BLaER1 treated with 17β-estradiol and CSF1 and Interleukin-3, amounts not matched to agents 10 nM and 100 nM (cell line): ENCODE results near the gene FLVCR2.

ENCODE experiments used
- H3K27ac ChIP-seq, 11 experiments: shearing (Covaris generic); formaldehyde crosslinking; 2 replicates each; pipeline ENCODE4 v1.8.1; 2022
- H3K27me3 ChIP-seq, 11 experiments: shearing (Covaris generic); formaldehyde crosslinking; 2 replicates each; pipeline ENCODE4 v1.8.1; 2022
- H3K36me3 ChIP-seq, 11 experiments: shearing (Covaris generic); formaldehyde crosslinking; 2 replicates each; pipeline ENCODE4 v1.8.1; 2022
- H3K4me1 ChIP-seq, 10 experiments: shearing (Covaris generic); formaldehyde crosslinking; 2 replicates each; pipeline ENCODE4 v1.8.1; 2022
- H3K4me2 ChIP-seq, 11 experiments: shearing (Covaris generic); formaldehyde crosslinking; 2 replicates each; pipeline ENCODE4 v1.8.1; 2022
- H3K4me3 ChIP-seq, 10 experiments: shearing (Covaris generic); formaldehyde crosslinking; 2 replicates each; pipeline ENCODE4 v1.8.1; 2022
- H3K9ac ChIP-seq, 11 experiments: shearing (Covaris generic); formaldehyde crosslinking; 2 replicates each; pipeline ENCODE4 v1.8.1; 2022
- H3K9me3 ChIP-seq, 11 experiments: shearing (Covaris generic); formaldehyde crosslinking; replicated peaks in 1 of 11; 2 replicates each; pipeline ENCODE4 v1.8.1; 2022
- H4K20me1 ChIP-seq, 11 experiments: shearing (Covaris generic); formaldehyde crosslinking; 2 replicates each; pipeline ENCODE4 v1.8.1; 2022
- Cebpa-rat ChIP-seq, 11 experiments: shearing (Covaris generic); IDR thresholded peaks; 2 replicates each; pipeline ENCODE4 v1.8.1; 2022

The FLVCR2 gene

DNA sequence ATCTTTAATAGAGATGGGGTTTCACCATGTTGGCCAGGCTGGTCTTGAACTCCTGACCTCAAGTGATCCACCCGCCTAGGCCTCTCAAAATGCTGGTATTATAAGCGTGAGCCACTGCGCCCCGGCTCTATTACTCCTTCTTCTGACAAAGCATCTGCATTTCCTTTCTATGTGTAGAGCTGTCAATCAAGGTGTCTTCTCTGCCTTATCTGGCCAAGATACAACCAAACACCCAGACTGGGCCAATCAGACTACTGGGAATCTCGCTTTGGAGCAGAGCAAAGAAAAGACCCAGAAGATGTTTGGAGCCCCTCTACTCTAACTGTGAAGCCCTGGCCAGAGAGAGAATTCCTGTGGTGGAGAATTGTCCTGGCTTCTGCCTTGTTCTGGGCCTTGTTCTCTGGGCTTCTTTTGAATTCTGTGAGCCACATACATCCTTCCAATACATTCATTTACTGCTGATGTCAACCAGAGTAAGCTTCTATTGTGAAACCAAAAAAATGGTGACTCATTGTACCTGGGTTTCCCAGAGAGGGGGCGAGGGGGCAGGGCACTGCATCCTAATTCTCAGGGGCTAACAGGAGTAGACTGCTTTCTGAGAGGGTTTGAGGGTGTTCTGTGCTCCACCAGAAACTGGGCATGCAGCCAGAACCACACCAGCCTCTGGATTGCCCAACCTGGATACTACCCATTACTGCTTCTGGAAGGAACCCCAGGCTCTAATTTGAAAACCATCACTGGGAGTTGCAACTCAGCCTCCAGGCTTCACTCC lies 18.8 kb upstream of the FLVCR2 start:
- Histone ChIP-seq H3K27ac (no peak overlapping the region), H3K9me3 (peaks cover 0 to 19% (median 6%) of the 10 kb centered on the region in 11 experiments; a peak in 9 of 22 replicates), H3K4me1 (peaks cover under 1 to 23% (median 16%) of the 10 kb centered on the region in 10 experiments; a peak in 17 of 20 replicates), H3K36me3 (0 out of 22 replicates have a peak, but pooled peaks cover 0 to 7% (median 0%) of the 10 kb centered on the region in 11 experiments), H3K4me3 (no peak overlapping the region), H4K20me1 (no peaks in the 10 kb centered on the region), H3K27me3 (no peaks in the 10 kb centered on the region), H3K9ac (peak overlapping the region in 1 of 11 experiments; percentile 17; a peak in 1 of 22 replicates), H3K4me2 (peak overlapping the region in 9 of 11 experiments; percentile 22 to 74 (median 51); a peak in 17 of 22 replicates)
- peak in 4 of 11 experiments; percentile 9 to 32 (median 24); a peak in 2 of 22 replicates for TF ChIP-seq Cebpa-rat (IDR thresholded peaks at IDR 0.05)

DNA sequence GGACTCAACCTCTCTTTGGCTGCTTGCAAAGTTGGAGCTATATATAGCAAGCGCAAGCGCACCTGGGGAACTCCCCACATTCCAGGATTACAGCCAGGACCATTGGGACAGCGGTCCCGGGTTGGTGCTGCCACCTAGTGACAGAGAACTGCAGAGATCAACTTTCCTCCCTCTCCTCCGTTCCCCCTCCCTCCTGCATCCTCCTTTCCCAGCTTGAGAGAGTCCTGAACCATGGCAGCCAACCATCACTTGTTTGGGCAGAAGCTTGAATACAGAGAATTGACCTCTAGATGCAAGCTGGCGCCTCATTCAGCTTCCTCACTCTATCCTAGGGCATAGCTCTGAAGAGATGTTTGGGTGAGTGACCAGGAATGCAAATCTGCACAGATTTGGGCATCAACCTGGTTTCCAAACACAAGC lies 17.4 kb upstream of the FLVCR2 start:
- Histone ChIP-seq H3K4me1 (peaks cover 7 to 32% (median 22%) of the 10 kb centered on the region in 10 experiments; a peak in 19 of 20 replicates), H3K36me3 (0 out of 22 replicates have a peak, but pooled peaks cover 0 to 7% (median 0%) of the 10 kb centered on the region in 11 experiments), H3K9me3 (peaks cover 0 to 19% (median 6%) of the 10 kb centered on the region in 11 experiments; a peak in 9 of 22 replicates), H3K4me2 (peak overlapping the region in 2 of 11 experiments; percentile 59 to 69; a peak in 3 of 22 replicates), H3K9ac (no peak overlapping the region), H3K27ac (no peak overlapping the region), H3K4me3 (no peak overlapping the region), H3K27me3 (no peaks in the 10 kb centered on the region), H4K20me1 (no peaks in the 10 kb centered on the region)
- no peak for TF ChIP-seq Cebpa-rat (IDR thresholded peaks at IDR 0.05)

- no peak overlapping the region for H3K9ac ChIP-seq
- no peak overlapping the region for H3K4me2 ChIP-seq
- TF ChIP-seq Cebpa-rat (IDR thresholded peaks at IDR 0.05), result no peak
- H3K4me3 ChIP-seq, result no peak overlapping the region
- H3K36me3 ChIP-seq, result 0 out of 22 replicates have a peak, but pooled peaks cover 0 to 4% (median 0%) of the 10 kb centered on the region in 11 experiments
- no peak overlapping the region for H3K27ac ChIP-seq
- H3K4me1 ChIP-seq, result peaks cover 7 to 35% (median 22%) of the 10 kb centered on the region in 10 experiments; a peak in 19 of 20 replicates
- no peaks in the 10 kb centered on the region for H4K20me1 ChIP-seq
- H3K27me3 ChIP-seq, result no peaks in the 10 kb centered on the region
- peaks cover 0 to 13% (median 3%) of the 10 kb centered on the region in 11 experiments; a peak in 9 of 22 replicates for H3K9me3 ChIP-seq
Observed at GRCh38 chr14:75562089-75562488, 16.3 kb upstream of the FLVCR2 start.

- TF ChIP-seq Cebpa-rat (IDR thresholded peaks at IDR 0.05), result no peak
- 0 out of 22 replicates have a peak, but pooled peaks cover 0 to under 1% (median 0%) of the 10 kb centered on the region in 11 experiments for H3K36me3 ChIP-seq
- H3K4me2 ChIP-seq, result no peak overlapping the region
- no peak overlapping the region for H3K4me3 ChIP-seq
- no peak overlapping the region for H3K9ac ChIP-seq
- H3K27me3 ChIP-seq, result no peaks in the 10 kb centered on the region
- peaks cover 7 to 35% (median 22%) of the 10 kb centered on the region in 10 experiments; a peak in 19 of 20 replicates for H3K4me1 ChIP-seq
- no peaks in the 10 kb centered on the region for H4K20me1 ChIP-seq
- peaks cover 0 to 9% (median 0%) of the 10 kb centered on the region in 11 experiments; a peak in 7 of 22 replicates for H3K9me3 ChIP-seq
- no peak overlapping the region for H3K27ac ChIP-seq
Observed at GRCh38 chr14:75562489-75562888, 15.9 kb upstream of the FLVCR2 start.

DNA sequence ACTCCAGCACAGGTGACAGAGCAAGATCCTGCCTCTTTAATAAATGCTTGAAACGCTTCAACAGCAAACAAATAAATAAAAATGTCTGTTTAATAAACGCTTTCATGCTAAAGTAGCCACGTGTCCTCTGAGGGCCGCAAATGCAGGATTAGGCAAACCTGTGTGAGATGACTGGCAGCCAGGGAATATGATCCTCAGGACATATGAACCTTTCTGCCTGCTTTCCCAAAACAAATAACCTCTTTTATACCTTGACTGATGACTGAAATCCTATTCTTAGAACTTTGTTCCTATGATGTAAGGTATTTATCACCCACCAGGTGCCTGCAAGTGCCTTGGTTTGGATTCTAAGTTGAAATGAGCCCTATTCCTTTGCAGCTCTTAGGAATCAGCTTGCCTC lies 14.5 kb upstream of the FLVCR2 start:
- no peak overlapping the region for H3K4me3 ChIP-seq
- no peak overlapping the region for H3K27ac ChIP-seq
- H3K9ac ChIP-seq, result no peak overlapping the region
- H3K4me1 ChIP-seq, result peaks cover 7 to 35% (median 22%) of the 10 kb centered on the region in 10 experiments; a peak in 19 of 20 replicates
- H3K4me2 ChIP-seq, result no peak overlapping the region
- no peaks in the 10 kb centered on the region for H3K27me3 ChIP-seq
- TF ChIP-seq Cebpa-rat (IDR thresholded peaks at IDR 0.05), result no peak
- H4K20me1 ChIP-seq, result no peaks in the 10 kb centered on the region
- no peaks in the 10 kb centered on the region for H3K36me3 ChIP-seq
- H3K9me3 ChIP-seq, result no peaks in the 10 kb centered on the region

DNA sequence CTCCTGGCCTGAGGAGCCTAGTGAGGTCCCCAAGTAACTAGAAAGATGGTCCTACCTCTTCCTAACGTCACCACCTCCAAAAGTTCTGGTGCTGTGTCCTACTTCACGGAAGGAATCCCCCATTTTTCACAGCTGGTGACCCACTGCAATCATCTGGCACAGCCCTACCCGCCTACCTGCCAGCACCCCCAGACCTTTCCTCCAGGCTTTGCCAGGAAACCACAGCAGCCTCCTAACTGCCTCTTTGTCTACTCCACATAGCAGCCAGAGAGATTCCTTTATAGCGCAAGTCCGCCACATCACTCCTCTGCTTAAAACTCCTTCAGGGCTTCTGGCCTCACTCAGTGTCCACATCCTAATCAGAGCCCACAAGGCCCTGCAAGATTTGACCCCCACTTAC lies 13.4 kb upstream of the FLVCR2 start:
- peak overlapping the region in 9 of 11 experiments; percentile 14 to 62 (median 31); a peak in 15 of 22 replicates for H3K4me2 ChIP-seq
- H4K20me1 ChIP-seq, result no peaks in the 10 kb centered on the region
- H3K4me1 ChIP-seq, result peaks cover 7 to 26% (median 14%) of the 10 kb centered on the region in 10 experiments; a peak in 19 of 20 replicates
- H3K36me3 ChIP-seq, result no peaks in the 10 kb centered on the region
- no peak overlapping the region for H3K27ac ChIP-seq
- H3K9me3 ChIP-seq, result no peaks in the 10 kb centered on the region
- no peak for TF ChIP-seq Cebpa-rat (IDR thresholded peaks at IDR 0.05)
- no peak overlapping the region for H3K9ac ChIP-seq
- H3K4me3 ChIP-seq, result no peak overlapping the region
- H3K27me3 ChIP-seq, result no peaks in the 10 kb centered on the region

GRCh38 chr14:75566321-75566720 lies 12.1 kb upstream of the FLVCR2 start:
- no peaks in the 10 kb centered on the region for H3K36me3 ChIP-seq
- H3K27me3 ChIP-seq, result no peaks in the 10 kb centered on the region
- no peak overlapping the region for H3K4me2 ChIP-seq
- no peaks in the 10 kb centered on the region for H4K20me1 ChIP-seq
- TF ChIP-seq Cebpa-rat (IDR thresholded peaks at IDR 0.05), result no peak
- no peak overlapping the region for H3K4me3 ChIP-seq
- no peak overlapping the region for H3K27ac ChIP-seq
- no peaks in the 10 kb centered on the region for H3K9me3 ChIP-seq
- H3K4me1 ChIP-seq, result peaks cover 5 to 15% (median 7%) of the 10 kb centered on the region in 10 experiments; a peak in 18 of 20 replicates
- no peak overlapping the region for H3K9ac ChIP-seq

DNA sequence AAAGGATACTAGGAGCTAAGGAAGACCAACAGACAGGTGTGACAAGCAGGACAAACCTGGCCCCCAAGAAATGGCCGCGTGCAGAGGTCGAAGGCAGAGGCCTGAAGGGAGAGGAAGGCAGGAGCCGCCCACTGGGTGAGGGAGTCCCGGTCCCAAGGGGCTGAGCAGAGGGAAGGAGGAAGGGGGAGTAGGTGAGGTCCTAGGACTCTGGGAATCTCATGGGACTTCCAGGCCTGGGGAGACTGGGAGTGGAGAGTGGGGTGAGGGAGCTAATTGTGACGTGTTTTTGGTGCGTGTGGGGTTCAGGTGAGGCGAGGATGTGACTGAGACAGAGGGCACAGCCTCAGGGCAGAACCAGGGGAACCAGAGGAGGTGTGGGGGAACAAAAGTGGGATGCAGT lies 11.7 kb upstream of the FLVCR2 start:
- Histone ChIP-seq H3K36me3 (no peaks in the 10 kb centered on the region), H3K4me3 (no peak overlapping the region), H3K4me1 (peaks cover 5 to 15% (median 7%) of the 10 kb centered on the region in 10 experiments; a peak in 18 of 20 replicates), H3K9me3 (no peaks in the 10 kb centered on the region), H3K27ac (no peak overlapping the region), H3K4me2 (no peak overlapping the region), H4K20me1 (no peaks in the 10 kb centered on the region), H3K27me3 (no peaks in the 10 kb centered on the region), H3K9ac (no peak overlapping the region)
- TF ChIP-seq Cebpa-rat (IDR thresholded peaks at IDR 0.05), result no peak

DNA sequence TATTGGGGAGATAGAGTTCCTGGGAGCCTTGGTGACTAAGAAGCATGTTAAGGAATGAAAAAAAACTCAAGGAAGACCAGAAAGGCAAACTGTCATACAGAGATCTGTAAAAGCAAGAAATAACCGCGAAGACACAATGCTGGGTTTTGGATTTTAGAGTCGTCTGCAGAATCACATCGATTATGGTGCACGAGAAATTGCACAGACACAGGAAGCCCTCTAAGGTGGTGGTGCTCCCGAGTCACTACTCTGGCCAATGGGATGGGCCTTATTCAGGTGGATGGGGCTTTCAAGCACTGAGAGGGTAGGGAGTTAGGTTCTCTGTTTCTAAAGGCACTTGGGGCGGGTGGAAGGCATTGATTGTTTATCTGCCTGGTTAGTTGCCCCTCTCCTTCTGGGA lies 10.3 kb upstream of the FLVCR2 start:
- H3K9ac ChIP-seq, result no peak overlapping the region
- no peak for TF ChIP-seq Cebpa-rat (IDR thresholded peaks at IDR 0.05)
- H3K27me3 ChIP-seq, result no peaks in the 10 kb centered on the region
- no peaks in the 10 kb centered on the region for H3K9me3 ChIP-seq
- H3K4me3 ChIP-seq, result no peak overlapping the region
- no peaks in the 10 kb centered on the region for H3K36me3 ChIP-seq
- H3K27ac ChIP-seq, result no peak overlapping the region
- peaks cover 5 to 15% (median 7%) of the 10 kb centered on the region in 10 experiments; a peak in 18 of 20 replicates for H3K4me1 ChIP-seq
- H4K20me1 ChIP-seq, result no peaks in the 10 kb centered on the region
- no peak overlapping the region; a peak in 1 of 22 replicates for H3K4me2 ChIP-seq
